IMR-90 (cell line): Measurements from ENCODE around the gene ZNF530. TPM values are rescaled to one million over a fixed set of nuclear protein-coding genes. Genes with fewer than 3 reads are reported as not detected.

Experiments
- ATAC-seq: fragments of 200-7000 bp; cut with Tn5 transposase; 2 replicates; pipeline ENCODE4 v1.9.1; 2020; ENCODE audit warnings: low read depth, mild to moderate bottlenecking, moderate library complexity
- BruUV-seq: library from RNA; stranded (reverse); fragments of 400-500 nt; replicated peaks from 2 replicates; lab custom pipeline; 2021; lab: Mats Ljungman, UMichigan
- CTCF ChIA-PET: fragments of 300-600 bp; formaldehyde crosslinking; extraction: SDS; loops from one replicate; lab custom pipeline; 2021; ENCODE audit warnings: antibody characterized with exemption; lab: Yijun Ruan, JAX
- POLR2A ChIA-PET: fragments of 300-600 bp; sonication (Branson Sonifier 250); formaldehyde crosslinking; loops from one replicate; lab custom pipeline; 2022; ENCODE audit warnings: antibody characterized with exemption; ENCODE audit not compliant: unreplicated experiment; lab: Charles Lee
- DNase-seq: peaks from one replicate; pipeline ENCODE4 v3.0.0; 2013
- H2AFZ ChIP-seq: replicated peaks from 2 replicates; pipeline ENCODE3; 2013; ENCODE audit warnings: low read length, mild to moderate bottlenecking; ENCODE audit not compliant: poor library complexity
- H2AK5ac ChIP-seq: 2 replicates; pipeline ENCODE4 v1.6.1; 2013; ENCODE audit warnings: low read depth, low read length, inconsistent platforms
- H2AK9ac ChIP-seq: replicated peaks from 2 replicates; pipeline ENCODE3; 2013; ENCODE audit warnings: mild to moderate bottlenecking, low read depth, low read length, moderate library complexity; ENCODE audit not compliant: poor library complexity
- H2BK120ac ChIP-seq: 2 replicates; pipeline ENCODE4 v1.6.1; 2013; ENCODE audit warnings: low read depth, low read length, inconsistent platforms
- H2BK15ac ChIP-seq: 3 replicates; pipeline ENCODE4 v1.6.1; 2013; ENCODE audit warnings: low read depth, low read length, inconsistent platforms
- H2BK20ac ChIP-seq: 2 replicates; pipeline ENCODE4 v1.6.1; 2013; ENCODE audit warnings: low read depth, mild to moderate bottlenecking, inconsistent platforms, low read length, moderate library complexity
- H2BK5ac ChIP-seq: 2 replicates; pipeline ENCODE4 v1.6.1; 2013; ENCODE audit warnings: mild to moderate bottlenecking, low read depth, low read length, inconsistent platforms; ENCODE audit not compliant: poor library complexity, severe bottlenecking
- H3K14ac ChIP-seq: replicated peaks from 2 replicates; pipeline ENCODE4 v1.6.1; 2013; ENCODE audit warnings: low read depth, low read length, inconsistent platforms
- H3K18ac ChIP-seq: 2 replicates; pipeline ENCODE4 v1.6.1; 2013; ENCODE audit warnings: low read depth, low read length, control low read depth
- H3K23ac ChIP-seq: 2 replicates; pipeline ENCODE4 v1.6.1; 2013; ENCODE audit warnings: low read depth, low read length, inconsistent platforms
- H3K27ac ChIP-seq: 2 replicates; pipeline ENCODE4 v1.5.1; 2013; ENCODE audit warnings: mild to moderate bottlenecking, control low read depth, low read length; ENCODE audit not compliant: insufficient read depth
- H3K27me3 ChIP-seq: 2 replicates; pipeline ENCODE4 v1.6.1; 2013; ENCODE audit warnings: low read length; ENCODE audit not compliant: control insufficient read depth, insufficient read depth
- H3K36me3 ChIP-seq: 2 replicates; pipeline ENCODE4 v1.6.1; 2013; ENCODE audit warnings: low read length, mixed read lengths; ENCODE audit not compliant: control insufficient read depth, insufficient read depth
- H3K4ac ChIP-seq: 2 replicates; pipeline ENCODE4 v1.6.1; 2013; ENCODE audit warnings: low read depth, low read length, inconsistent platforms
- H3K4me1 ChIP-seq: 2 replicates; pipeline ENCODE4 v1.6.1; 2013; ENCODE audit warnings: low read length, mixed read lengths; ENCODE audit not compliant: control insufficient read depth, insufficient read depth
- H3K4me2 ChIP-seq: 2 replicates; pipeline ENCODE4 v1.6.1; 2013; ENCODE audit warnings: low read depth, mild to moderate bottlenecking, control low read depth, low read length, moderate library complexity
- H3K4me3 ChIP-seq: 2 replicates; pipeline ENCODE4 v1.5.1; 2013; ENCODE audit warnings: low read depth, mild to moderate bottlenecking, control low read depth, low read length, moderate library complexity; ENCODE audit not compliant: insufficient read depth
- H3K56ac ChIP-seq: 2 replicates; pipeline ENCODE4 v1.6.1; 2013; ENCODE audit warnings: low read length, inconsistent platforms; ENCODE audit not compliant: insufficient read depth; ENCODE audit errors: extremely low read depth
- H3K79me1 ChIP-seq, 2 experiments: 2 replicates each; pipeline ENCODE4 v1.6.1; 2013; ENCODE audit warnings: low read length in 2 of 2, inconsistent platforms in 1 of 2, low read depth in 1 of 2
- H3K9ac ChIP-seq: 2 replicates; pipeline ENCODE4 v1.6.1; 2013; ENCODE audit warnings: low read depth, low read length, control low read depth
- H3K9me1 ChIP-seq: 2 replicates; pipeline ENCODE4 v1.6.1; 2013; ENCODE audit warnings: low read length, inconsistent platforms; ENCODE audit not compliant: insufficient read depth
- H3K9me3 ChIP-seq: 2 replicates; pipeline ENCODE4 v1.6.1; 2013; ENCODE audit warnings: low read length; ENCODE audit not compliant: control insufficient read depth, insufficient read depth
- H4K20me1 ChIP-seq: 2 replicates; pipeline ENCODE4 v1.6.1; 2013; ENCODE audit warnings: low read length, inconsistent platforms; ENCODE audit not compliant: insufficient read depth
- H4K5ac ChIP-seq: 2 replicates; pipeline ENCODE4 v1.6.1; 2013; ENCODE audit warnings: mild to moderate bottlenecking, low read depth, low read length, control low read depth
- H4K8ac ChIP-seq, 2 experiments: 2 replicates each; pipeline ENCODE4 v1.6.1; 2013; ENCODE audit warnings: low read depth in 2 of 2, low read length in 2 of 2, control low read depth in 1 of 2, inconsistent platforms in 1 of 2
- H4K91ac ChIP-seq: 2 replicates; pipeline ENCODE4 v1.6.1; 2013; ENCODE audit warnings: low read depth, low read length, inconsistent platforms; ENCODE audit not compliant: insufficient read depth
- BHLHE40 ChIP-seq: fragments of 150-350 bp; IDR thresholded peaks from 2 replicates; pipeline ENCODE4 v1.6.1; 2016; ENCODE audit warnings: mild to moderate bottlenecking, low read depth, low read length
- CEBPB ChIP-seq: IDR thresholded peaks from 2 replicates; pipeline ENCODE4 v1.6.1; 2012; ENCODE audit warnings: low read depth, low read length, improper control_type of control experiment
- CHD1 ChIP-seq: IDR thresholded peaks from 2 replicates; pipeline ENCODE4 v1.6.1; 2012; ENCODE audit warnings: low read depth, low read length, improper control_type of control experiment
- MAFK ChIP-seq: IDR thresholded peaks from 2 replicates; pipeline ENCODE4 v1.6.1; 2012; ENCODE audit warnings: low read depth, low read length, improper control_type of control experiment
- MAZ ChIP-seq: IDR thresholded peaks from 2 replicates; pipeline ENCODE4 v1.6.1; 2012; ENCODE audit warnings: low read depth, mild to moderate bottlenecking, low read length, improper control_type of control experiment, moderate library complexity, borderline replicate concordance
- MXI1 ChIP-seq: IDR thresholded peaks from 2 replicates; pipeline ENCODE4 v1.6.1; 2012; ENCODE audit warnings: low read depth, mild to moderate bottlenecking, low read length, moderate library complexity, borderline replicate concordance
- NFE2L2 ChIP-seq: fragments of 150-350 bp; IDR thresholded peaks from 2 replicates; pipeline ENCODE4 v1.6.1; 2016; ENCODE audit warnings: low read depth, mild to moderate bottlenecking, low read length
- SMC3 ChIP-seq: fragments of 150-350 bp; IDR thresholded peaks from 2 replicates; pipeline ENCODE4 v1.6.1; 2016; ENCODE audit warnings: low read depth, mild to moderate bottlenecking, antibody characterized with exemption, low read length, moderate library complexity
- WGBS, 2 experiments: methylation state at CpG; one replicate each; pipeline versions ENCODE4 v1.1.5 to v1.1.7; 2013; ENCODE audit warnings: missing lambda C conversion rate in 2 of 2; ENCODE audit not compliant: insufficient read length in 1 of 2; ENCODE audit errors: extremely low coverage in 2 of 2; 5-methylcytosine and 5-hydroxymethylcytosine counted together
- dilution Hi-C: fragments of 300-500 bp; cut with HindIII; formaldehyde crosslinking; loops from one replicate; pipeline ENCODE4 v1.14.3; 2018; ENCODE audit warnings: low sequenced_read_pairs; ENCODE audit not compliant: unreplicated experiment
- in situ Hi-C: fragments of 300-500 bp; cut with MboI; formaldehyde crosslinking; loops from 3 replicates; pipeline ENCODE4 v1.14.3; 2019; ENCODE audit warnings: low sequenced_read_pairs, inconsistent platforms, mixed read lengths
- intact Hi-C: fragments of 100-400 bp; cut with micrococcal nuclease; formaldehyde crosslinking; loops from 2 replicates; pipeline ENCODE4 v1.10.0; 2022
- polyA plus RNA-seq, 3 experiments: library from polyadenylated mRNA; depleted of rRNA; stranded (reverse); fragments of >200 nt; gene quantifications; 2 replicates each; pipeline ENCODE4 v1.2.3, GENCODE V29; 2012; ENCODE audit warnings: low replicate concordance in 1 of 3
- total RNA-seq: library from RNA; depleted of rRNA; stranded (reverse); fragments of >200 nt; gene quantifications from 2 replicates; pipeline ENCODE4 v1.2.3, GENCODE V29; 2012

ZNF530 gene
- total and polyA plus RNA-seq, 2 of the 4 experiments (the other 2 are of a cell fraction), result 2.9 to 6.6 TPM

GRCh38 chr19:57563547-57563946 is 36.1 kb upstream of the ZNF530 start:
- H3K23ac ChIP-seq, result no peak overlapping the region
- ATAC-seq (no peak), DNase-seq (no peak)
- H4K91ac ChIP-seq, result no peak overlapping the region
- no peak overlapping the region for H2BK15ac ChIP-seq
- dilution Hi-C loops (no loop called here), intact Hi-C loops (no loop called here), in situ Hi-C loops (no loop called here)
- ChIA-PET POLR2A (no interaction called here), CTCF (no interaction called here)
- no peak overlapping the region for H4K8ac ChIP-seq
- H3K18ac ChIP-seq, result no peak overlapping the region
- H3K27me3 ChIP-seq, result no peaks in the 10 kb centered on the region
- no peak overlapping the region for H2BK120ac ChIP-seq
- H4K5ac ChIP-seq, result no peak overlapping the region
- H3K9me3 ChIP-seq, result peaks cover 46% of the 10 kb centered on the region
- no peak overlapping the region for H2BK5ac ChIP-seq
- no peaks in the 10 kb centered on the region for H3K9me1 ChIP-seq
- WGBS, 2 experiments, result no CpG with 5 or more reads among the region's 1 CpG
- peaks cover 2% of the 10 kb centered on the region for H3K4me1 ChIP-seq
- H3K4me2 ChIP-seq, result no peak overlapping the region
- H3K4ac ChIP-seq, result no peak overlapping the region
- H2AK5ac ChIP-seq, result no peak overlapping the region
- no peak overlapping the region for H3K27ac ChIP-seq
- peaks cover 2 to 10% of the 10 kb centered on the region in 2 experiments; a peak in 2 of 4 replicates for H3K79me1 ChIP-seq
- H3K14ac ChIP-seq, result no peak overlapping the region
- no peaks in the 10 kb centered on the region for H3K36me3 ChIP-seq
- no peak overlapping the region for H3K9ac ChIP-seq
- H2AK9ac ChIP-seq, result no peak overlapping the region
- no peak overlapping the region for H3K4me3 ChIP-seq
- H3K56ac ChIP-seq, result no peak overlapping the region
- H2AFZ ChIP-seq, result no peak overlapping the region
- TF ChIP-seq MAFK (no peak), CHD1 (no peak), MAZ (no peak), SMC3 (no peak), NFE2L2 (no peak), BHLHE40 (no peak), MXI1 (no peak), CEBPB (no peak)
- BruUV-seq, result no TSS peak
- H2BK20ac ChIP-seq, result no peak overlapping the region
- no peaks in the 10 kb centered on the region for H4K20me1 ChIP-seq
